Trophoblast cell (in vitro differentiated cells and primary cell): Measurements from ENCODE around the gene HEY2.
A peak's percentile ranks its signal among the peaks of the same experiment; 100 is the strongest.

Source experiments
- DNase-seq, 2 donors: peaks; one replicate each; pipeline ENCODE4 v3.0.0-alpha.2; 2016
- H2AFZ ChIP-seq: 2 replicates; pipeline ENCODE4 v1.6.1; 2013; ENCODE audit warnings: low read length, moderate library complexity, mild to moderate bottlenecking; ENCODE audit not compliant: insufficient read depth, poor library complexity
- H2AK5ac ChIP-seq: 2 replicates; pipeline ENCODE4 v1.6.1; 2013; ENCODE audit warnings: mild to moderate bottlenecking, low read length
- H2BK120ac ChIP-seq: 2 replicates; pipeline ENCODE4 v1.6.1; 2013; ENCODE audit warnings: low read length, mild to moderate bottlenecking, moderate library complexity; ENCODE audit not compliant: insufficient read depth, poor library complexity
- H2BK12ac ChIP-seq: 2 replicates; pipeline ENCODE4 v1.6.1; 2013; ENCODE audit warnings: mild to moderate bottlenecking, low read length, moderate library complexity
- H2BK5ac ChIP-seq: 2 replicates; pipeline ENCODE4 v1.6.1; 2013; ENCODE audit warnings: low read length, low read depth, moderate library complexity, mild to moderate bottlenecking; ENCODE audit not compliant: poor library complexity
- H3K14ac ChIP-seq: 2 replicates; pipeline ENCODE4 v1.6.1; 2013; ENCODE audit warnings: mild to moderate bottlenecking, low read length
- H3K18ac ChIP-seq: 2 replicates; pipeline ENCODE4 v1.6.1; 2013; ENCODE audit warnings: mild to moderate bottlenecking, low read length
- H3K23ac ChIP-seq: 2 replicates; pipeline ENCODE4 v1.6.1; 2013; ENCODE audit warnings: low read length
- H3K27ac ChIP-seq: 2 replicates; pipeline ENCODE4 v1.5.1; 2013; ENCODE audit warnings: low read depth, mild to moderate bottlenecking, inconsistent platforms, low read length, moderate library complexity
- H3K27me3 ChIP-seq: 2 replicates; pipeline ENCODE4 v1.6.1; 2013; ENCODE audit warnings: inconsistent platforms, mild to moderate bottlenecking, low read length, moderate library complexity; ENCODE audit not compliant: insufficient read depth
- H3K36me3 ChIP-seq, 2 experiments: 1 replicate in 1 of 2; 2 replicates in 1 of 2; pipeline ENCODE4 v1.6.1; 2013; ENCODE audit warnings: low read length in 2 of 2, mild to moderate bottlenecking in 2 of 2, moderate library complexity in 1 of 2; ENCODE audit not compliant: insufficient read depth in 2 of 2, control insufficient read depth in 1 of 2
- H3K4ac ChIP-seq: 2 replicates; pipeline ENCODE4 v1.6.1; 2013; ENCODE audit warnings: low read depth, mild to moderate bottlenecking, low read length, moderate library complexity
- H3K4me1 ChIP-seq, 2 experiments: 1 replicate in 1 of 2; 2 replicates in 1 of 2; pipeline ENCODE4 v1.6.1; 2013; ENCODE audit warnings: low read length in 2 of 2, mild to moderate bottlenecking in 2 of 2, moderate library complexity in 1 of 2; ENCODE audit not compliant: insufficient read depth in 2 of 2, control insufficient read depth in 1 of 2
- H3K4me2 ChIP-seq: 2 replicates; pipeline ENCODE4 v1.6.1; 2013; ENCODE audit warnings: inconsistent platforms, mild to moderate bottlenecking, low read length, moderate library complexity
- H3K4me3 ChIP-seq: 2 replicates; pipeline ENCODE4 v1.5.1; 2013; ENCODE audit warnings: mild to moderate bottlenecking, low read depth, low read length, inconsistent platforms
- H3K79me1 ChIP-seq: one replicate; pipeline ENCODE4 v1.6.1; 2013; ENCODE audit warnings: low read length
- H3K79me2 ChIP-seq: 2 replicates; pipeline ENCODE4 v1.6.1; 2013; ENCODE audit warnings: low read length, mild to moderate bottlenecking; ENCODE audit not compliant: control insufficient read depth, insufficient read depth, poor library complexity
- H3K9ac ChIP-seq: 2 replicates; pipeline ENCODE4 v1.6.1; 2013; ENCODE audit warnings: mild to moderate bottlenecking, low read length
- H3K9me3 ChIP-seq: 2 replicates; pipeline ENCODE4 v1.6.1; 2013; ENCODE audit warnings: low read depth, mild to moderate bottlenecking, control low read depth, inconsistent platforms, low read length; ENCODE audit not compliant: insufficient read depth
- H4K12ac ChIP-seq: 2 replicates; pipeline ENCODE4 v1.6.1; 2013; ENCODE audit warnings: low read depth, mild to moderate bottlenecking, low read length, moderate library complexity
- H4K8ac ChIP-seq: 2 replicates; pipeline ENCODE4 v1.6.1; 2013; ENCODE audit warnings: low read depth, mild to moderate bottlenecking, low read length, moderate library complexity
- H4K91ac ChIP-seq: one replicate; pipeline ENCODE4 v1.6.1; 2013; ENCODE audit warnings: low read depth, mild to moderate bottlenecking, low read length, moderate library complexity
- WGBS: extraction: QIAGEN DNeasy Blood & Tissue Kit; methylation state at CpG from one replicate; pipeline ENCODE4 v1.1.7; 2013; ENCODE audit warnings: missing lambda C conversion rate; ENCODE audit not compliant: insufficient read length, insufficient coverage; ENCODE audit errors: extremely low coverage; 5-methylcytosine and 5-hydroxymethylcytosine counted together

The HEY2 gene

GRCh38 chr6:125745281-125746018 lies 4.0 kb upstream of the HEY2 start:
- H3K9ac ChIP-seq: no peak overlapping the region
- no peak overlapping the region for H4K8ac ChIP-seq
- no peak overlapping the region for H3K14ac ChIP-seq
- no peak overlapping the region for H2BK5ac ChIP-seq
- peaks cover 10% of the 10 kb centered on the region for H3K79me2 ChIP-seq
- no peak overlapping the region for H2AK5ac ChIP-seq
- no peak overlapping the region for H3K23ac ChIP-seq
- DNase-seq: no peak
- H2AFZ ChIP-seq: no peak overlapping the region
- no peak overlapping the region for H3K4ac ChIP-seq
- H4K12ac ChIP-seq: no peak overlapping the region
- H3K27me3 ChIP-seq: no peaks in the 10 kb centered on the region
- peaks cover 17% of the 10 kb centered on the region for H3K79me1 ChIP-seq
- H3K4me2 ChIP-seq: no peak overlapping the region
- no peak overlapping the region for H3K4me3 ChIP-seq
- H3K18ac ChIP-seq: no peak overlapping the region
- H4K91ac ChIP-seq: no peak overlapping the region
- no peak overlapping the region for H2BK120ac ChIP-seq
- H3K9me3 ChIP-seq: no peaks in the 10 kb centered on the region
- no CpG with 5 or more reads among the region's 6 CpGs for WGBS
- H3K27ac ChIP-seq: no peak overlapping the region
- peaks cover 0 to 3% of the 10 kb centered on the region in 2 experiments for H3K4me1 ChIP-seq
- H3K36me3 ChIP-seq: no peaks in the 10 kb centered on the region
- no peak overlapping the region for H2BK12ac ChIP-seq

GRCh38 chr6:125746019-125746414 lies 3.4 kb upstream of the HEY2 start:
- Histone ChIP-seq H3K79me1 (peaks cover 17% of the 10 kb centered on the region), H4K91ac (no peak overlapping the region), H3K36me3 (no peaks in the 10 kb centered on the region), H4K12ac (no peak overlapping the region), H3K9me3 (no peaks in the 10 kb centered on the region), H4K8ac (no peak overlapping the region), H3K27me3 (no peaks in the 10 kb centered on the region), H2AK5ac (no peak overlapping the region), H2AFZ (no peak overlapping the region), H2BK12ac (no peak overlapping the region), H3K79me2 (peaks cover 10% of the 10 kb centered on the region), H3K4me1 (peaks cover 0 to 3% of the 10 kb centered on the region in 2 experiments), H3K9ac (no peak overlapping the region), H3K4me2 (no peak overlapping the region), H3K27ac (no peak overlapping the region), H2BK5ac (no peak overlapping the region), H3K4me3 (no peak overlapping the region), H2BK120ac (no peak overlapping the region), H3K14ac (no peak overlapping the region), H3K4ac (no peak overlapping the region), H3K18ac (no peak overlapping the region), H3K23ac (no peak overlapping the region)
- no CpG with 5 or more reads among the region's 5 CpGs for WGBS
- no peak for DNase-seq

GRCh38 chr6:125746731-125747588 lies 2.5 kb upstream of the HEY2 start:
- Histone ChIP-seq H4K8ac (no peak overlapping the region), H3K23ac (no peak overlapping the region), H2BK120ac (no peak overlapping the region), H3K36me3 (no peaks in the 10 kb centered on the region), H2AK5ac (no peak overlapping the region), H4K12ac (no peak overlapping the region), H3K27ac (peak overlapping the region; percentile 51), H3K4me1 (peaks cover 0 to 3% of the 10 kb centered on the region in 2 experiments), H3K18ac (no peak overlapping the region), H3K79me1 (peaks cover 17% of the 10 kb centered on the region), H3K14ac (no peak overlapping the region), H3K4me2 (peak overlapping the region; percentile 88), H3K4me3 (no peak overlapping the region), H2AFZ (no peak overlapping the region), H2BK5ac (no peak overlapping the region), H3K79me2 (peaks cover 10% of the 10 kb centered on the region), H2BK12ac (no peak overlapping the region), H3K4ac (no peak overlapping the region), H3K9me3 (no peaks in the 10 kb centered on the region), H4K91ac (no peak overlapping the region), H3K27me3 (no peaks in the 10 kb centered on the region), H3K9ac (no peak overlapping the region)
- peak; percentile 21 to 27 for DNase-seq
- no CpG with 5 or more reads among the region's 32 CpGs for WGBS

- H3K27me3 ChIP-seq: no peaks in the 10 kb centered on the region
- peak overlapping the region; percentile 66 for H3K14ac ChIP-seq
- H2BK120ac ChIP-seq: peak overlapping the region; percentile 34
- peak overlapping the region; percentile 88 for H2AFZ ChIP-seq
- H3K27ac ChIP-seq: peak overlapping the region; percentile 53
- H4K8ac ChIP-seq: peak overlapping the region; percentile 51
- H2BK5ac ChIP-seq: peak overlapping the region; percentile 8
- peaks cover 17% of the 10 kb centered on the region for H3K79me1 ChIP-seq
- peak overlapping the region; percentile 60 for H3K4me3 ChIP-seq
- no peak overlapping the region for H4K12ac ChIP-seq
- H3K9ac ChIP-seq: peak overlapping the region; percentile 60
- peak overlapping the region; percentile 25 for H3K4ac ChIP-seq
- peaks cover 0 to 3% of the 10 kb centered on the region in 2 experiments for H3K4me1 ChIP-seq
- no peak overlapping the region for H3K23ac ChIP-seq
- peak overlapping the region; percentile 74 for H2BK12ac ChIP-seq
- H2AK5ac ChIP-seq: peak overlapping the region; percentile 59
- no peaks in the 10 kb centered on the region for H3K9me3 ChIP-seq
- no CpG with 5 or more reads among the region's 76 CpGs for WGBS
- H3K79me2 ChIP-seq: peaks cover 10% of the 10 kb centered on the region
- DNase-seq: peak; percentile 90 to 95
- peak overlapping the region; percentile 88 for H3K4me2 ChIP-seq
- peak overlapping the region; percentile 72 for H3K18ac ChIP-seq
- no peaks in the 10 kb centered on the region for H3K36me3 ChIP-seq
- H4K91ac ChIP-seq: peak overlapping the region; percentile 92
These were observed 1.6 kb upstream of the HEY2 start for GRCh38 chr6:125747589-125748405.
